Smooth muscle cell of the brain vasculature (primary cell): ENCODE measurements around the gene DENND6B.

ENCODE experiments used
- DNase-seq: peaks from one replicate; pipeline ENCODE4 v3.0.0-alpha.2; 2012; ENCODE audit warnings: low read depth, low spot score

The DENND6B gene

GRCh38 chr22:50289151-50289941, 37.5 kb downstream of the DENND6B start:
- DNase-seq: no peak

- DNase-seq: no peak
Measured at GRCh38 chr22:50287731-50288130, 39.1 kb downstream of the DENND6B start.

DNA sequence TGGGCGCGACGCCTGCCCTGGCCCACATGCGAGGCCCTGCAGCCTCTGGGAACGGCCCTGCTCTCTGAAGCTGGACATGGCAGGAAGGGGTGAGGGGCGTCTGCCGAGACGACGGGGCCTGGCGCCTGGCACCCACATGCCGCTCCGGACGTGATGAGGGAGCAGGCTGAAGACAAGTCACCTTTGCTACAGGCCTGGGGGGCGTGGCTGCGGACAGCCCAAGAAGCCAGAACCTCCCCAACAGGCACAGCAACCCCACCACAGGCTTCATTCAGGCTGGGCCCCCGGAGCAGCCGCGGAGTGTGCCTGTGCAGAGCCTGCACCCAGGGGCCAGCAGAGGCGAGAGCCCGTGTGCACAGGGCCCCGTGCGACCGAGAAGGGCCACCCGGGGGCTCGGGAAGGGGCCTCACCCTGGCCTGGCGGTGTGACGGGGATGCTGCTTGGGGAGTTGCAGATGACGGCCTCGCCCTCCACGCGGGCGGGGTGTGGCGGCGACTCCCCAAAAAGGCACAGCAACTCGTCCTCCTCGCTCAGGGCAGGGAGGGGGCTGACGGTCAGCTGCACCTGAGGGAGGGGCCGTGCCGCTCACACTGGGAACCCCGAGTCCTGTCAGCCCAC, 40.0 kb downstream of the DENND6B start:
- DNase-seq: no peak

DNA sequence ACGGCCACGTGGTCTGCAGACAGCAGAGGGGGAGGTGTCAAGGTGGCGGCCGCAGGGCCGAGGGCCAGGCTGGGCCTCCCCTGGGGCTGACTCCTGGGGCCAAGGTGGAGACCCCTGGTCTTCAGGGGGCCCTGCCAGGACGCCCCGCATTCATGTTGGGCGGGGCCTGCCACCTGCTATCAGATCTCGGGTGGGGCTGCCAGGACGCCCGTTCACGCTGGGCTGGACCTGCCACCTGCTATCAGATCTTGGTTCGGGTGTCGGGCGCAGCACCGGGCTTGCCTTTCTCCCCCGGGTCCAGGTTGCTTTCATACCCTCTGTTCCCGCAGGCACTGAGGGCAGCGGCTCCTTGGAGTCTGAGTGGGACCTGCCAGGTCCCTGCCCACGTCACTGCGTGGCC, 40.5 kb downstream of the DENND6B start:
- DNase-seq: no peak

DNA sequence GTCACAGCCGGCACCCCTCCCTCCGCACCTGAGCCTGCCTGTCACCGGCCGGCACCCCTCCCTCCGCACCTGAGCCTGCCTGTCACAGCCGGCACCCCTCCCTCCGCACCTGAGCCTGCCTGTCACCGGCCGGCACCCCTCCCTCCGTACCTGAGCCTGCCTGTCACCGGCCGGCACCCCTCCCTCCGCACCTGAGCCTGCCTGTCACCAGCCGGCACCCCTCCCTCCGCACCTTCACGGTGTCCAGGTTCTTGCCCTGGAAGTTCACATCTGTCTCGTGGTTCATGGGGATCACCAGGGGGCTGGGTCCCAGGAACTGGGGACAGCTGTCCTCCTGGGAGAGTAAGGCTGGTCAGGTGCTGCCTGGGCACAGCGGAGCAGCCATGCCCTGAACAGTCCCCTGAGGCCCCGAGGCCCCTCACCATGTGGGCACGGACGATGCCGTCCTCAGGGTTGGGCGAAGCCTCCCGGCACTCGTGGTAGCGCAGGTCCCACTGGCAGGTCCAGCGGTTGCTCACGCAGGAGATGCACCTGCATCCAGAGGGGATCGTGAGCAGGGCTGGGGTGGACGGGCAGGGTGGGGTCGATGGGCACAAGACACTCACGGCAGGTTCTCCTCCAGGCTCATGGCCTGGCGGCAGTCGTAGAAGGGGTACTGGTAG, 41.1 kb downstream of the DENND6B start:
- no peak for DNase-seq

DNA sequence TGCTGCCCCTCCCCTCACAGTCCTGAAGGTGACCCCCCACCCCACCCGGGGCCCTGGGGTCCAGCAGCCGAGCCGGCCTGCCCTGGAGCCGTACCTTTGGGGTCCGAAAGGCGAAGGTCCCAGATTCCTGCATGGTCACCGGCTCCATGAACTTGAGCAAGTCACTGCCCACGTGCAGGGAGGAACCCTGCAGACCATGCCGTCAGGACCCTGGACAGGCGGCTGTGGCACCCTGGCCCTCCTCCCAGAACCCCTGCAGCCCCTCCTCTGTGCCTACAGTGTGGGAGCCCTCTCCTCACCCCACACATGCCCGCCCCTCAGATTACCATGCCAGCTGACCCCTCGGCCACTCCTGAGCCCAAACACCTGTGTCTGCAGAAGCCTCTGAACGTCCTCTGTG, 42.3 kb downstream of the DENND6B start:
- DNase-seq: no peak

DNA sequence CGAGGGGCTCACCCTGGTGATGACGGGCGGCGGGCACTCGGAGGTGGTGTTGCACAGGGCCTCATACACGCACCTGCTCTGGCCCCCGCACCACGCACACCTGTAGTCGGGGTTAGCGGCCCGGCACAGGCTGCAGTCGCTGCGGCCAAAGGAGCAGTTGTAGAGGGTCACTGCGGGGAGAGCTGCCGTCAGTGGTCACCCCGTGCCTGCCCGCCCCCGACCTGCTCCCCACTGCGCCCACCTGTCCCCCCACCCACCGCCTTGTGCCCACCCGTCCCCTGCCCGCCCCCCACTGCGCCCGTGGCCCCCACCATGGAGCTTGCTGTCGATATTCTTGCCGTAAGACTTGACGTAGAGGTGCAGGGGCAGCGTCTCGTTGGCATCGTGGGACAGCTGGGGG, 43.0 kb downstream of the DENND6B start:
- no peak for DNase-seq

DNA sequence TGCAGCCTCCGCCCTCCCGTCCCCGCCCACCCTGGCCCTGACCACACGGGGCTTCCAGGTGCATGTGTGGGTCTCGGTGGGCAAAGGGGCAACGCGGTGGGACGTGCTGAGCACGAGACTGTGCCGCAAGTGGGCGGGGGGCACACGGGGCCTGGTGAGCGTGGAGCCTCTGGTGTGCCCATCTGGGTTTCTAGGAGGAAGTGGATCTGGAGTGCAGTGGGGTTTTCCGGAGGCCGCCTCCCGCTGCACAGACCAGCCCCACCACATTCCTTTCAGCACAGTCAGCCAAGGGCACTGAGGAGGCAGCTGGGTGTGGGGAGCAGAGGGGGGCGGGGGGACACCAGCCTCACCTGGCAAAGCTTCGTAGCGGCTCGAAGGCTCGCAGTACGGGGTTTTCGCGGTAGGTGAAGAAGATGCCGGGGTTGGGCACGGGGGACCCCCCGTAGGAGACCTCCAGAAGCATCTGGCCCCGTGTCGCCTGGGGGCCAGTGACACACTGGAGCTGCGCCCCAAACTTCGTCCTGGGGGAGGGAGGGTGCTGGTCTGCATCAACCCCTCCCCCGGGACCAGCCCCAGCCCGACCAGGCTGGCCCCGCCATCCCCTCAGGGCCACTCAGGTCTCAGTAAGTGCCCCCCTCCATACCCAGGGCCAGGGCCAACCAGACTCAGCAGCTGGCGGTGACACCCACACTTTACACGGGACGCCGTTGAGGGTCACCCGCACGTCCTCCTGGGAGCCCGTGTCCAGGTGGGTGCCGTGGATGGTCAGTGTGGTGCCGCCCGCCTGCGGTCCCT, 44.3 kb downstream of the DENND6B start:
- no peak for DNase-seq

- no peak for DNase-seq
Measured at GRCh38 chr22:50281957-50282356, 44.9 kb downstream of the DENND6B start.

DNA sequence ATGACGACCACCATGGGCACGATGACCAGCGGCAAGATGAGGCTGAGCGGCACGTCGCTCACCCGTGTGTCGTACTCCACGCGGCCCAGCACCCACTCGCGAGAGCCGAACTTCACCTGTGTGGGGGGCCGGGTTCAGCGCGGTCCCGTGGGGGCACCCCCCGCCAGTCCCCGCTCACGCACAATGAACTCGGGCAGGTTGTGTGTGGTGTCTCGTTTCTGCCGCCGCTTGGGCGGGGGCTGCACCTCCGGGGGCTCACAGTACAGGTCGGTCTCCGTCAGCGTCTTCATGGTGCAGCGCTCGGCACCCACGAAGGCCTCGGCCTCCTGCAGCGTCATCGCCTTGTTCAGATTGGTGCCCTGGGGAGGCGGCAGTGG, 45.4 kb downstream of the DENND6B start:
- no peak for DNase-seq

GRCh38 chr22:50280708-50281383, 46.0 kb downstream of the DENND6B start:
- no peak for DNase-seq

DNA sequence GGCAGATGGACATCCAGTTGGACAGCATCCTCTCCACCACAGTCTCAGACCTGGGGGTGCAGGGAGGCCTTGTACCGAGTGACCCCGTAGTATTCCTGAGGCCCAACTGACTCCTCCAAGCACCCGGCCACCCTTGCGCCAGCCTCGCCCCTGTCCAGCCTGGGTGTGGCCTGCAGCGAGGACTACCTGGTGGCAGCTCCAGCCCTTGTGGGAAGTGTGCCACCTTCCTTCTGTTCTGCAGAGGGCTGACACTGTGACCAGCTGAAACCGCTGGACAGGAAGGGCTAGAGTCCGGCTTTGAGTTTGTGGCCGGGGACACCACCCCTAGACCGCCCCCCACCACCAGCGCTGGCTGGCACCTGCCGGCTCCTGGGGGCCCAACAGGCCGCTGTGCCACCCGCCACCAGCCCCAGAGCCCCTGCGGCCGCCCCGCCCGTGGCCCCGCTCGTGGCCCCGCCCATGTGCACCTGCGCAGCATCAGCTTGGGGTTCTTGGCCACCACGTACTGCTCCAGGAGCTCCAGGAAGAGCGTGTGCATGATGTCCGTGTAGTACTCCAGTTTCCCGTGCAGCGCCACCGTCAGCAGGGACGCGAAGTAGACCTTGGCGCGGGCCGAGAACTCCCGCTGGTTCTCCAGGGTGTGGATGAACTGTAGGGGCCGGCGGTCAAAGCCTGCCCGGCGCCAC, 46.6 kb downstream of the DENND6B start:
- DNase-seq: no peak

- DNase-seq: no peak
Measured at GRCh38 chr22:50278956-50279619, 47.7 kb downstream of the DENND6B start.

DNA sequence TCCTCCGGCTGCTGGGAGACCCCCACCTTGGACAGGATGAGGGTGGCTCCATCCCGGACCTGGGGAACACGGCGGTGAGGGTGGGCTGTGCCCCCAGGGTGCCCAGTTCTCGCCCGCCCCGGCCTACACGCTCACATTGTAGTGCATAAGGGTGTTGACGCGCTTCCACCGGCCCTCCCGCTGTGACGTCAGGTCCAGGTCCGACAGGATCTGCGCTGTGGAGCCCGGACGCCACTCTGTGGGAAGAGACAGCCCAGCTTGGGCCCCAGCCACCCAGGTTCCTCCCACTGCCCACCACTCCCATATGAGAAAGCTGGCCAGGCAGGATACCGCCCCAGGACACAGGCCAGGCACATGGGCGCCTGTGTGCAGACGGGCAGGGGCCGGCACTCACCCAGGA, 48.4 kb downstream of the DENND6B start:
- no peak for DNase-seq

- DNase-seq: no peak
Measured at GRCh38 chr22:50277761-50278160, 49.1 kb downstream of the DENND6B start.

DNA sequence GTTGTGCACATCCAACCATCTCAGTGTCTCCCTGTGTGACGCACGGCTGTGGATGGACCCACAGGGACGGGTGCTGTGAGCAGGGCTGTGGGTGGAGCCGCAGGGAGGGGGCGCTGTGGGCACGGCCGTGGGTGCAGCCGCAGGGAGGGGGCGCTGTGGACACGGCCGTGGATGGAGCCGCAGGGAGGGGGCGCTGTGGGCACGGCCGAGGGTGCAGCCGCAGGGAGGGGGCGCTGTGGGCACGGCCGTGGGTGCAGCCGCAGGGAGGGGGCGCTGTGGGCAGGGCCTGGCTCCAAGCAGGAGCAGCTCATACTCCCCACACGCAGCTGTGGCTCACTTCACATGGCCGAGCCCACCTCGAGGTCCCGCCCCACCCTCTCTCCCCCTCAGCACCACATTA, 50.7 kb downstream of the DENND6B start:
- DNase-seq: no peak

DNA sequence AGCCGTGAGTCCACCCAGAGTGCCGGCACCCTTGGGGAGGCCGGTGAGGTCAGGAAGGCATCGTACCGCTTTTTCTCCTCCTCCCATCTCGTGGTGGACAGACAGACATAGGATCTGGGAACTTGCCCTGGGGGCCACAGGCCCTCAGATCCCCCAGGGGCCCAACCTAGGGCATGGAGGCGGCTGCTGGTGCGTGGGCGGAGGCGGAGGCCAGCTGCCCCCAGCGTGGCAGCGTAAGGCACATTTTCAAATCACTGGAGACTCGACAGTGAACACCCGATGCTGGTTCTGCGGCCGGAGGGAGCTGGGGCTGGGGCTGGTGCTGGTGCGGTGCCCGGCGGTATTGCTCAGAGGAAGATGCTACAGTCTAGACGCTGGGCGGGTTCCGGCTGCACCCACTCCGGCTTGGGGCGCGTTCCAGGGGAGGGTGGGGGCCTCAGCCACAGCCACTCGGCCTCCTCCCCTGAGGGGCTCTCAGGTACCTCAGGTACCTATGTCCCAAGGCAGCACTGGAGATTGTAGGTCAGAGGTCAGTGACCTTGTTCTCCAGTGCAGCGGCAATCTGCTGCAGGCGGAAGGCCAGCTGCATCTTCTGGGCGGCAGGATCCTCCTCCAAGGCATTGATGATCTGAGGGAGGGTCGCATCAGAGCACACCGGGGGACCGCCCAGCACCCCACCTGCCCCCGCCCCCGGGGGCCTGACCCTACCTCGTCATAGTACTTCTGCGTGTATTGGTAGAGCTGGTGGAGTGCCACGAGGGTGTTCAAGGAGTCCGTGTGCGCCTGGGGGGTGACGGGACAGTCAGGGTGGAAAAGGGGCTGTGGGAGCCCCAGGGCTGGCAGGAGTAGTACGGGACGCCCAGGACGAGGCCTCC, 51.4 kb downstream of the DENND6B start:
- DNase-seq: no peak

DNA sequence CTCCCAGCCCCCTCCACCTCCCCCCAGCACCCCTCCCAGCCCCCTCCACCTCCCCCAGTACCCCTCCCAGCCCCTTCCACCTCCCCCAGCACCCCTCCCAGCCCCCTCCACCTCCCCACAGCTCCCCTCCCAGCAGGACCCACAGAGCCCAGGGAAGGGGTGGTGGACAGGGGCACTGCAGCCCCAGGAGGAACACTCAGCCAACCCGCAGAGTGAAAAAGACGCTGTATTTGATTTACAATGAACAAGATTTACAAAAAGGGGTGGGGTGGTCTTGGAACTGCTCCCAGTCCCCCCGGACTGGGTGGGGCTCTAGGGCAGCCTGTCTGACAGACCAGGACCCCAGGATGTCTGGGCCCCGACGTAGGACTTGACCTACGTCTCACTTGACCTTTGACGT, 52.0 kb downstream of the DENND6B start:
- DNase-seq: no peak

DNA sequence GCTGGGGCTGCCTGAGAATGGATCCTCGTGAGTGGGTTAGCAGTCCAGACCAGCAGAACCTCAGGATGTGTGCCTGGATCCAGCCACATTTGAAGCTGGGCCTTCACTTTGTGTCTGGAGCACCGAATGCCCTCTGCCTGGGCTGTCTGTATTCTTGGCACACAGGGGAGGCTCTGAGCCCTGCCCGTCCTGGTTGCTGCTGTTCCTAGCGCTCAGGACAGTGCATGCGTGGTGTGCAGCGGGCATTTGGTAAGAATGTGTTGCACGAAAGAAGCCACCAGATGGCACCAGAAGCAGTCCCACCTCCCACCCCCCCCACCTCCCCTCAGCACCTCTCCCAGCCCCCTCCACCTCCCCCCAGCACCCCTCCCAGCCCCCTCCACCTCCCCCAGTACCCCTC, 52.5 kb downstream of the DENND6B start:
- DNase-seq: no peak
